HG03103 (cell line): Measurements from ENCODE around the gene MAOA.

Experiments
- ATAC-seq: cut with Tn5 transposase; IDR thresholded peaks from one replicate; pipeline ENCODE4 v1.9.1; 2021; ENCODE audit warnings: low read depth; ENCODE audit not compliant: unreplicated experiment

The MAOA gene

DNA sequence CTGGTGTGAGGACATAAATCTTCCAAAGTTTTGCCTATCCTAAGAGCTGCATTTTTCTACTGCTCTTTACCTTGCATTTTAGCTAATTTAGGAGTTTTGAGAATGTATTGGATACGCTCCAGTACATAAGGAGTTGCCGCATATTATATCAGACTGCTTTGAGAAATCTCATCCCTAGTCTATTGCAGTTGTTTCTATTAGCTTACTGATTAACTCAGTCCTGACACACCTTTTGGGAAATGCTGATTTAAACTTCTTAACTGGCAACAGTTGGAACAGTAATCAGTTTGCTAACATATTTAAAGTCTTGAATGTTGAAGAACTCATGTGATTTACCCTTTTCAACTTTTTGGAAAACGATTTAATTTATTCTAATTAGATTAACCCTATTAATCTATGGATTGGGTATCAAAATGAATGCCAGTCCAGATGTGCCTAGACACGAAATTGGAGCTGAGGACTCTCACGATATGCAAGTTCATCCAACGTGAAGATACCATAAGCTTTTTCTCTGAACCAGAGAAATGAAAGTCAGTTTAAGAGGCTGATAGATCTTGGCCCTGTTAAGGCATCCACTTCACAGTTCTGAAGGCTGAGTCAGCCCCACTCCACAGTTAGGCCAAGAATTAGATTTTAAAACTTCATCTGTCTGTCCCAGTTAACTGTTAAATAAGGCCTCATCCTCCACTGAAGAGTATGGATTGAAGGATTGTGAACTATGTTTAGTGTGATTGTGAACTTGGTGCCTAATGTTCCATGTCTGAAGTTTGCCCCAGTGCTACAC lies 90.0 kb downstream of the MAOA start:
- ATAC-seq: no peak

- no peak for ATAC-seq
Measured at GRCh38 chrX:43747476-43747875, 91.4 kb downstream of the MAOA start.

- no peak for ATAC-seq
Measured at GRCh38 chrX:43750248-43750676, 94.2 kb downstream of the MAOA start.

DNA sequence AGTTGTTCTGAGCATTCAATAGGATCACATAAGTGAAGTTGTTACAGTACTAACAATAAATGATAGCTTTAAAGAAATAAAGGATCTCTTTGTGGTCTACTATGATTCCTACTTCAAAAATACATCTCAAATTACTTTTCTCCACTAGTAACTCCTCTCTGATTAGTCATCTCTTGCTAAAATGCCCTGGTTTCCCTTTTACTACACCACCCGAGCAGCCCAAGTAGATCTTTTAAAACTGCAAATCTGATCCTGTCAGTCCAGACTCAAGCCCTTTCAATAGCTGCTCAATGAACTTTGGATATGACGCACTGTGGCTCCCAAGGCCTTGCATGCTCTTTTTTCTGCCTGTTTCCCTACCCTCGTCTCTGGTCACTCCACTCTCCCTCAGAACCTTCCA lies 97.5 kb downstream of the MAOA start:
- ATAC-seq: no peak

- ATAC-seq: no peak
Measured at GRCh38 chrX:43756076-43756475, 100.0 kb downstream of the MAOA start.

- no peak for ATAC-seq
Measured at GRCh38 chrX:43758044-43758443, 101.9 kb downstream of the MAOA start.

GRCh38 chrX:43785930-43786591 lies 130.0 kb downstream of the MAOA start:
- no peak for ATAC-seq
